Retinal pigment epithelial cell (primary cell): Measurements from ENCODE around the gene NCKAP5.

Experiments
- DNase-seq: peaks from one replicate; pipeline ENCODE4 v3.0.0-alpha.2; 2010; ENCODE audit warnings: low read depth
- H3K4me3 ChIP-seq: 2 replicates; pipeline ENCODE4 v1.5.1; 2011; ENCODE audit warnings: mild to moderate bottlenecking, low read length, control low read depth, moderate library complexity
- TF ChIP-seq, protein P1 (sequence below): conservative IDR thresholded peaks from 2 replicates; pipeline ENCODE4 v1.5.1; 2011; ENCODE audit warnings: low read depth, low read length, control low read depth, inconsistent platforms

Gene NCKAP5

DNA sequence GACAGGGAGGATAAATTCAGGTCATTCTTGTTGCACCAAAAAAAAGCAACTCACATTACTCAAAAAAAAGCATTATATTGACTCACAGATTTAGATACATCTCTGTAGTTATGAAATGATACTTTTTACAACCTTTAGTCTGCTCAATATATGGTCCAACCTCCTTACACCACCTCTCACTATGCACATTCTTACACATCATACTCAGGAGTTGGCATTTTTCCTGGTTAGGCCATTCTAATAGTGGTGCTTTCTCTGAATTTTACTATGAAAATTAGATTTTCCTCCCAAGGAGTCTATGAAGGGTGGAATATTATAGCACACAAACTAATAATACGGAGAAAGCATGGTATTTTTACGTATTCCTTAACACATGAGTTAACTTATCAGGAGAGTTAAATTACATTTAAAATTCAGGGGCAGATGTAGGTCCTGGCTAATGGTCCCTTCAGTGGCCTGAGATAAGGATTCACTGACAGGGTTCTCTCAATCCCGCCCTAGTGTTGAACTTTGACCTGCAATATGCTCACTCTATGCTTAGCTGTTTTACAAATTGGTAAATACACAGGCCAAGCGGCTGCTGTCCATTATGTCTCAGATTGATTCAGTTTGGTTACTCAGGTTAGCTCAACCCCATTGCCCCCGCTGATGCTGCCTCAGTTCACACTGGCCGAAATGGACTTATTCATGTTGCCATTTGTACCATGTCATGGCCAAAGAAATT is 153.6 kb downstream of the NCKAP5 start:
- TF ChIP-seq, protein P1, sequence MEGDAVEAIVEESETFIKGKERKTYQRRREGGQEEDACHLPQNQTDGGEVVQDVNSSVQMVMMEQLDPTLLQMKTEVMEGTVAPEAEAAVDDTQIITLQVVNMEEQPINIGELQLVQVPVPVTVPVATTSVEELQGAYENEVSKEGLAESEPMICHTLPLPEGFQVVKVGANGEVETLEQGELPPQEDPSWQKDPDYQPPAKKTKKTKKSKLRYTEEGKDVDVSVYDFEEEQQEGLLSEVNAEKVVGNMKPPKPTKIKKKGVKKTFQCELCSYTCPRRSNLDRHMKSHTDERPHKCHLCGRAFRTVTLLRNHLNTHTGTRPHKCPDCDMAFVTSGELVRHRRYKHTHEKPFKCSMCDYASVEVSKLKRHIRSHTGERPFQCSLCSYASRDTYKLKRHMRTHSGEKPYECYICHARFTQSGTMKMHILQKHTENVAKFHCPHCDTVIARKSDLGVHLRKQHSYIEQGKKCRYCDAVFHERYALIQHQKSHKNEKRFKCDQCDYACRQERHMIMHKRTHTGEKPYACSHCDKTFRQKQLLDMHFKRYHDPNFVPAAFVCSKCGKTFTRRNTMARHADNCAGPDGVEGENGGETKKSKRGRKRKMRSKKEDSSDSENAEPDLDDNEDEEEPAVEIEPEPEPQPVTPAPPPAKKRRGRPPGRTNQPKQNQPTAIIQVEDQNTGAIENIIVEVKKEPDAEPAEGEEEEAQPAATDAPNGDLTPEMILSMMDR = no peak
- DNase-seq = no peak
- no peak overlapping the region for H3K4me3 ChIP-seq

- DNase-seq = no peak
- H3K4me3 ChIP-seq = no peak overlapping the region
- TF ChIP-seq, protein P1 = no peak
Measured at GRCh38 chr2:133413863-133414262, 154.4 kb downstream of the NCKAP5 start.

- H3K4me3 ChIP-seq = no peak overlapping the region
- DNase-seq = no peak
- TF ChIP-seq, protein P1 = no peak
Measured at GRCh38 chr2:133412694-133413093, 155.6 kb downstream of the NCKAP5 start.

DNA sequence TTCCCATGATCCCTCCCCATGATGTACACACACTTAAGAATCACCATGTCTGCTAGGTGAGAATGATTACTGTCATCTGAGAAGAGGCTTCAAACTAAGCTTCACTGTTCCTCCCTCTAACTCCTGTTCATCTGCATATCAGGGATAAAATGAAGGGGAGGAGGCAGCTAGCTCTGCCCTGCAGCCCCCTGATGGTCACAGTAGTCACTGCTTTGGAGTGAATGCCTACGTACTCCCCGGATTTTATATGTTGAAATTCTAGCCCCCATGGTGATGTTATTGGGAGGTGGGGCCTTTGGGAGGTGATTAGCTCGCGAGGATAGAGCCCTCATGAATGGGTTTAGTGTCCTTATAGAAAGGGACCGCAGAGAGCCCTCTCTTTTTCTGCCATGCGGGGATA is 156.4 kb downstream of the NCKAP5 start:
- H3K4me3 ChIP-seq = no peak overlapping the region
- TF ChIP-seq, protein P1 = peak; percentile 5
- DNase-seq = no peak

DNA sequence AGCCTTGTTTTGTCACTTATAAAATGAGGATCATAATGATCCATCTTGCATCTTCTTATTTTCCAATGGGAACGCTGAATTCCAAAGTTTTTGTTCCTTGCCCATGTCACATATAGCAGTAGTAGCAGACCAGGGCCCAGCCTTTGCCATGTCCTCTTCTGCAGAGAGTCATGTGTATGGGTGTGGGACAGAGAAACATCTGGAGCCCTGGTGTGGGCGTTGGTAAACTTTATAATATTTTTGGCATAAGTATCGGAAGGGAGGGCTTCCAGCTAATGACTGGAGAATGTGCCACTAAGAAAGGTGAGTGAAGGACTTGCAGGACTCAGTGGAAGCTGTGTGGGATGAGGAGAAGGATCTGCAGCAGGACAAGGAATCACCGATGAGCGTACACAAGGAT is 157.2 kb downstream of the NCKAP5 start:
- DNase-seq = no peak
- TF ChIP-seq, protein P1 = no peak
- no peak overlapping the region for H3K4me3 ChIP-seq

- TF ChIP-seq, protein P1 = no peak
- no peak for DNase-seq
- no peak overlapping the region for H3K4me3 ChIP-seq
Measured at GRCh38 chr2:133409581-133410285, 158.5 kb downstream of the NCKAP5 start.

GRCh38 chr2:133408671-133409070 is 159.6 kb downstream of the NCKAP5 start:
- H3K4me3 ChIP-seq = no peak overlapping the region
- TF ChIP-seq, protein P1 = no peak
- no peak for DNase-seq
